CD1c-positive myeloid dendritic cell (primary cell): ENCODE data around the gene SUCLG2.

Experiments
- DNase-seq: peaks from one replicate; pipeline ENCODE4 v3.0.0-alpha.2; 2016; ENCODE audit errors: extremely low spot score

SUCLG2 gene

GRCh38 chr3:67384016-67384415 is 270.4 kb downstream of the SUCLG2 start:
- DNase-seq: no peak

GRCh38 chr3:67383379-67383778 is 271.0 kb downstream of the SUCLG2 start:
- no peak for DNase-seq

GRCh38 chr3:67382536-67382935 is 271.9 kb downstream of the SUCLG2 start:
- DNase-seq: no peak

GRCh38 chr3:67381667-67382272 is 272.6 kb downstream of the SUCLG2 start:
- peak; percentile 24 for DNase-seq

GRCh38 chr3:67380118-67380517 is 274.3 kb downstream of the SUCLG2 start:
- no peak for DNase-seq

- no peak for DNase-seq
Measured at GRCh38 chr3:67377299-67377698, 277.1 kb downstream of the SUCLG2 start.

GRCh38 chr3:67376416-67376815 is 278.0 kb downstream of the SUCLG2 start:
- no peak for DNase-seq

- DNase-seq: no peak
Measured at GRCh38 chr3:67375976-67376375, 278.4 kb downstream of the SUCLG2 start.

GRCh38 chr3:67362686-67363085 is 291.7 kb downstream of the SUCLG2 start:
- no peak for DNase-seq

GRCh38 chr3:67361770-67362169 is 292.6 kb downstream of the SUCLG2 start:
- no peak for DNase-seq

- no peak for DNase-seq
Measured at GRCh38 chr3:67361323-67361722, 293.1 kb downstream of the SUCLG2 start.

GRCh38 chr3:67357610-67358458 is 296.6 kb downstream of the SUCLG2 start:
- DNase-seq: peak; percentile 31

GRCh38 chr3:67349551-67350174 is 304.7 kb downstream of the SUCLG2 start:
- no peak for DNase-seq

- DNase-seq: no peak
Measured at GRCh38 chr3:67346081-67346480, 308.3 kb downstream of the SUCLG2 start.

- DNase-seq: no peak
Measured at GRCh38 chr3:67335813-67336212, 318.6 kb downstream of the SUCLG2 start.

GRCh38 chr3:67334588-67334987 is 319.8 kb downstream of the SUCLG2 start:
- no peak for DNase-seq

- no peak for DNase-seq
Measured at GRCh38 chr3:67329358-67329757, 325.1 kb downstream of the SUCLG2 start.

- no peak for DNase-seq
Measured at GRCh38 chr3:67327582-67327981, 326.8 kb downstream of the SUCLG2 start.

GRCh38 chr3:67325231-67325630 is 329.2 kb downstream of the SUCLG2 start:
- DNase-seq: no peak
